GM18907 (cell line): Measurements from ENCODE around the gene ATP9A.
"Not testable (repeated sequence)": the region's sequence is repeated elsewhere in the genome, so short reads cannot be mapped to it uniquely, and the experiment has no call there.

ENCODE experiments used
- ATAC-seq: cut with Tn5 transposase; IDR thresholded peaks from one replicate; pipeline ENCODE4 v1.9.1; 2021; ENCODE audit warnings: mild to moderate bottlenecking, moderate library complexity; ENCODE audit not compliant: unreplicated experiment

The ATP9A gene

DNA sequence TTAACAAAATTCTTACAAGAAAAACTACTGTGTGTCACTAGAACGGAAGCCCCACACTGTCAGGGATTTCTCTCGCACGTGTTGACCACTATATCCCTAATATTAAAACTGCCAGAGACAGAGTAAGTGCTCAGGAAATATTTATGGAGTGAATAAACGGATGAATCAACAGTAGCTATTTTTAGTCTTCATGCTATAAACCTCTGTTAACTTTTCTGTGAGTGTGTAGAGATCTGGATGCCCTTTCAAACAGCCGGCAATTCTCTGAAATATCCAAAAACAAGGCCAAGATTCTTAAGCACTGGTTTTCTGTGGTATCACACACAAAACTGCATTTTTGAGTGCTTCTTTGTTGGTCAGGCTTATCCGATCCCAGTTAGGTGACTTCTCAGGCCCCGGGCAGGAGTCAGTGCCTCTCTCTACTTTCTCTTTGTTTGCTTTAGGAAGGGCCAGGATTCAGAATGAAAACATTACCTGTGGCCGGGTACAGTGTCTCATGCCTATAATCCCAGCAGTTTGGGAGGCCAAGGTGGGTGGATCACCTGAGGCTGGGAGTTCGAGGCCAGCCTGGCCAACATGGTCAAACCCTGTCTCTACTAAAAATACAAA is 15.7 kb downstream of the ATP9A start:
- no peak for ATAC-seq

- no peak for ATAC-seq
These were observed 17.3 kb downstream of the ATP9A start for GRCh38 chr20:51750770-51751388.

- no peak for ATAC-seq
These were observed 18.0 kb downstream of the ATP9A start for GRCh38 chr20:51750037-51750769.

DNA sequence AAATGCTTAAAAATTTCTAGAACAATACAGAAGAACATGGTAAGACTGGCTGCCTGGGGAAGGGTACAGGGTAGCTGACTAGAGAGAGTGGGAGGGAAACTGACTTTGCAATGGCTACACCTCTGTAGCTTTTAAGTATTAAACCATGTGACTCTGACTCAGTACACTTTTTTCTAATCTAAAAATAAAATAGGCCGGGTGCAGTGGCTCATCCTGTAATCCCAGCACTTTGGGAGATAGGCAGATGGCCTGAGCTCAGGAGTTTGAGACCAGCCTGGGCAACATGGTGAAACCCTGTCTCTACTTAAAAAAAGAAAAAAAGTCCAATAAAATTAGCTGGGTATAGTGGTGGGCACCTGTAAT is 18.5 kb downstream of the ATP9A start:
- ATAC-seq = no peak

- ATAC-seq = no peak
These were observed 20.8 kb downstream of the ATP9A start for GRCh38 chr20:51747182-51747911.

DNA sequence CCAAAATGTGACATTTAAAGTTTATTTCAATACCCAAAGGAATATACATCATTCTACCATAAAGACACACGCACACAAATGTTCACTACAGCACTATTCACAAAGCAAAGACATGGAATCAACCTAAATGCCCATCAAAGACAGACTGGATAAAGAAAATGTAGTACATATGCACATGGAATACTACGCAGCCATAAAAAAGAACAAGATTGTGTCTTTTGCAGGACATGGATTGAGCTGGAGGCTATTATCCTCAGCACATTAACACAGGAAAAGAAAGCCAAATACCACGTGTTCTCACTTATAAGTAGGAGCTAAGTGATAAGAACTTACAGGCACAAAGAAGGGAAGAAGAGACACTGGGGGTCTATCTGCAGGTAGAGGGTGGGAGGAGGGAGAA is 22.4 kb downstream of the ATP9A start:
- ATAC-seq = no peak

DNA sequence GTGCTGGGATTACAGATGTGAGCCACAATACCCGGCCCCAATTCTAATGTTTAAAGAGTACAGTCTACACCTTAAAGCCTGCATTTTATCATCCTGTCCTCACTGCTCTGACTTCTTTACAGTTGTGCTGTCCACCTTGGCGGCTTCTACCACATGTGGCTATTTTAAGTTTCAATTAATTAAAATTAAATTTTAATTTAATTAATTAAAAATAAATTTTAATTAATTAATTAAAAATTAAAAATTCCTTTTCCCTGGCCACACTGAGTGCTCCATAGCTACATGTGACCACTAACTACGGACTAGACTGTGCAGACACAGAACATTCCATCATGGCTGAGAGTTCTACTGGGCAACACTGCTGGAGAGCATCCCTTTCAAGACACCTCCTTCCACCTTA is 27.4 kb downstream of the ATP9A start:
- ATAC-seq = no peak

DNA sequence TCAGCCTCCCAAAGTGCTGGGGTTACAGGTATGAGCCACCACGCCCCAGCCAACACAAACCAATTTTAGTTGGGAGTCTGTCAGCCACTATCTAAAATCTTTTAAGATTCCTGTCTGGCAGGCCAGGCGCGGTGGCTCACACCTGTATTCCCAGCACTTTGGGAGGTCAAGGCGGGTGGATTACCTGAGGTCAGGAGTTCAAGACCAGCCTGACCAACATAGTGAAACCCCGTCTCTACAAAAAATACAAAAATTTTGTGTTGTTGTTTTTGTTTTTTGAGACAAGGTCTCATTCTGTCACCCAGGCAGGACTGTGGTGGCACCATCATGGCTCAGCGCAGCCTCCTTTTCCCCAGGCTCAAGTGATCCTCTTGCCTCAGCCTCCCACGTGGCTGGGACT is 27.9 kb downstream of the ATP9A start:
- ATAC-seq = not testable (repeated sequence)

DNA sequence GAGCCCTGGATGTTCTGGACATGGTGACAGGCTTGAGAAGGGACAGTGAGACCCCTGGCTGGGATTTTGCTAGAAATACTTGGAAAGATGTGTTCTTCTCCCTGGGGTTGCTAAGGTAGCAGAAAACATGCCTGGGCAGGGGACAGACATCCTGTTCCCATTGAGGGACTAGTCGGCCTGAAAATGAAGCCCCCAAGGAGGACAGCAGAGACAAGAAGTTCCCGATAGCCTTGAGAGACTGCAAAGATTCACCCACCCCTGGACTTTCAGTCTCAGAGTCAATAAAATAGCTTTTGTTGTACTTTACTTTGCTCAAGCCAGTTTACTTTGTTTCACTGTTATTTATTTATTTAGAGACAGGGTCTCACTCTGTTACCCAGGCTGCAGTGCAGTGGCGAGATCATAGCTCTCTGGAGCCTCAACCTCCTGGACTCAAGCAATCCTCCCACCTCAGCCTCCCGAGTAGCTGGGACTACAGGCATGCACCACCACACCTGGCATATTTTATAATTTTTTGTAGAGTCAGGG is 28.4 kb downstream of the ATP9A start:
- no peak for ATAC-seq

DNA sequence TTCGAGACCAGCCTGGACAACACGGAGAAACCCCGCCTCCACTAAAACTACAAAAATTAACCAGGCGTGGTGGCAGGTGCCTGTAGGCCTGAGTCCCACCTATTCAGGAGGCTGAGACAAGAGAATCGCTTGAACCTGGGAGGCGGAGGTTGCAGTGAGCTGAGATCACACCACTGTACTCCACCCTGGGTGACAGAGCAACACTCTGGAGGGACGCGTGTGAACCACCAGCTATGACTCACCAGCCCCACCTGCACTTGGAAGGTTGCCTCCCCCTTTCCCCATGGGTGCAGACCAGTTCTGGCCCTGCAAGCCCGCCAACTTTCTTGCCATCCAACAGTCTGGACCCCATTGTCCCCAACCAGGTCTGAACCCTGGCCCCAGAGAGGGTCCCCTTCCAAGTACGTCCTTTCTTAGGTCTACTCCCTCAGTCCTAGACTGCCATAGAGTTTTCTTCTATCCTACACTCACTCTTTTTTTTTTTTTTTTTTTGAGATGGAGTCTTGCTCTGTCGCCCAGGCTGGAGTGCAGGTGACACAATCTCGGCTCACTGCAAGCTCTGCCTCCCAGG is 29.2 kb downstream of the ATP9A start:
- no peak for ATAC-seq

- not testable (repeated sequence) for ATAC-seq
These were observed 29.9 kb downstream of the ATP9A start for GRCh38 chr20:51738261-51738660.

DNA sequence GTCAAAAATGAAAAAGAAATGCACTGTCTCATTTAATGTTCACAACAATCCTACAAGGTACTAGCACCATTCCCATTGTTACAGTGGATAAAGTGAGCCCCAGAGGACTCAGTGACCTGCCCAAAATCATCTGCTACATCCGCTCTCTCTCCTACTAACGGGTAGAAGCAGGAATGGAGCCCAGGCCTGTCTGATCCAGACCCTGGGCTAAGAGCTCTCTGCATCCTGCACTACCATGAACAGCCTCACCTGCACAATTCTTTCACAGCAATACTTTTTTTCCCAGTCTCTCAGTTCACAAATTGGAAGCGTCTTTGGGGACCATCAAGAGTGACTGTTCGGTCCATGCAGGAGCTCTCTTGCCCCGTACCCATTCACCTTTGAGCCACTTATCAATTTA is 31.2 kb downstream of the ATP9A start:
- no peak for ATAC-seq

DNA sequence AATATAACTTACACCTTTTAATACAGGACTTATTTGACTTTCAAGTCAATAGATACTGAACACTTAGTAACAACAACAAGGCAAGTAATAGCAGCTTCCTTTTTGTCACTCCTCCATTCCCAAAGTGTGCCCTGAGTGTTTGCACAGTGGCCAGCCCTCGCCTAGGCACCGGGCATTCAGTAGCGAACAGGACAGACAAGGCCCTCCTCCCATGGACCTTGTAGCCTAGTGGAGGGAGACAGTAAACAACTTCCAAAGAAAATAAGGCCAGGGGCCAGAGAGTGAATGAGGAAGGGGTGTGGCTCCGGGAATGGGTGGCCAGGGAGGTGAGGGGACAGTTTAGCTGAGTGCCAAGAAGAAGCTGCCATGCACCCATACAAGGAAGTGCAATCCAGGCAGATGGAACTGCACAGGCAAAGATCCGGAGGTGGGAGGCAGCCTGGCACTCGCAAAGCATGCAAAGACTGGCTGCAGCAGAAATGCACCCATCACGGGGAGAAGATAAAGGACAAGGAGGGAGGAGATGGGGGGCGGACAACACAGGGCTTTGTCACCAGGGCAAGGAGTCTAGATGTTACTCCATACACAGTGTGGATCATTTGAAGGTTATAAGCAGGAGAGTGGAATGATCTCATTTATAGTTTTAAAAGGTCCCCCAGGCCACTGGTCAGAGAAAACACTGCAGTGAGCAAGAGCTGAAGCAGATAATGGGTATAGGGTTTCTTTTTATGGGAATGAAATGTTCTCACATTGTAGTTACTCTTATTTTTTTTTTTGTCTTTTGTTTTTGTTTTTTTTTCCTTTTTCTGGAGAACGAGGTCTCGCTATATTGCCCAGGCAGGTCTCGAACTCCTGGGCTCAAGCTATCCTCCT is 32.2 kb downstream of the ATP9A start:
- no peak for ATAC-seq

- ATAC-seq = no peak
These were observed 33.1 kb downstream of the ATP9A start for GRCh38 chr20:51734876-51735720.

- no peak for ATAC-seq
These were observed 35.1 kb downstream of the ATP9A start for GRCh38 chr20:51733070-51733469.

DNA sequence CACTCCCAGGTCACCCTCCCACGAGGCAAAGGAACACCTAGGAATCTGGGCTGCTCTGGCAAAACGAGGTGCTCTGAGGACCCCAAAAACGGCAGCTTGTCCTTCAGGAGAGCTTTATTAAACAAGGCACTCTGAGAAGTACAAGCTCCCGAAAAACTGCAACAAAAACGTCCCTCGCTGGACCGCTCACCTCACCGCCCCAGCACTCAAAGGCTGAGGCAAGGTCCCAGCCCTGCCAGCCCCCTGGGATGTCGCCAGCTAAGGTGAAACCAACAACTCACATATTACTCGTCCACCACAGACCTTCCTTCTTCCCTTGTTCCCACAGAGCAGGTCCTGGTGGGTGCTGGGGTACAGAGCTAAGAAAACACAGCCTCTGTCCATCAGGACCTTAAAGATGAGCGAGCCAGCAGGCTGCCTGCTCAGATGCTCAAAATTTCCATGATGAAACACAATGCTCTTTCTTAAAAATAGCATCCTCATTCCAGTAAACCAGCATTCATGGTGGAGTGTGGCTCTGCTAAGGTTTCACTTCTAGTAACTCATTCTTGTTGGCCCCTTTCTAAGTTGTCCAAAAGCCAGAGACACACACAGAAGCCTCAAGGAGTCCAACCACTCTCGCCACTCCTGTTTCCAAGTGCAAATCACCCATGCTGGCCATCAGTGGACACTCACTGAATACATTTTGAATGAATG is 35.9 kb downstream of the ATP9A start:
- ATAC-seq = no peak

- ATAC-seq = no peak
These were observed 36.5 kb downstream of the ATP9A start for GRCh38 chr20:51731731-51732095.

DNA sequence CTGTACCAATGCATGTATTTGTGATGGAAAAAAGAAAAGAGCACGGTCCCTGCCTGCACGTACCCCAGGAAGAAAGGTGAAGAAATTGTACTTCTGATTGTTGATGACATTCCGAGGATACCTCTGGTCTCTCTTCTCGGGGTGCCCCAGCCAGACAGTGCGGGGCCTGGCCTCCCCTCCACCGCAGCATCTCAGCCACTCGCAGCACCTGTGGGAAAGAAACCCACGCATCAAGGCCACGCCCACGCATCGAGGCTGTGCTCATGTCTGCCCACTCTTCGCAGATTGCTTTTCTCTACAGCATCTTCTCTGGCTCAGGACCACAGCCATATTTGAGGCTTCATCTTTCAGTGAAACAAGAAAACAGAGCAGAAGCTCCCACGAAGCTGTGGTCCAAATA is 38.4 kb downstream of the ATP9A start:
- no peak for ATAC-seq

DNA sequence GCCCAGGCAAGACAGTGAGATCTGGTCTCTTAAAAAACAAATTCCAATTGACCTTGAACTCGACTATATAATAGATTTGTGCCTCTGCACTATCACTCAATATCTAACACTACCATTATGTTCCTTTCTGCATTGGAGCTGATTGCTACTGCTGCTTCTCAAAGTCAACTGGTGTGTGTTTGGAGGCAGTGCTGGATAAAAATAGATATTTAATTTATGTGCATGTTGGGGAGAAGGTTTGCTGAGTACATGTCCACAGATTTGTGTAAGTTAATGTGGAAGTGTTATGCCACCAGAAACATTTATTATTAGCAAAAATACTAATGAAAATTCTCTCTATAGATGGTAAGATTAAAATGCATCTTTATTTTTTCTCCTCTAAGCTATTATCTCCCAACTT is 39.5 kb downstream of the ATP9A start:
- no peak for ATAC-seq
